Fibroblast of lung (primary cell): ENCODE results near the gene TUNAR. TPM values are rescaled to one million over a fixed set of nuclear protein-coding genes. Genes with fewer than 3 reads are reported as not detected.

ENCODE experiments used
- DNase-seq, 2 donors: peaks; one replicate each; pipeline versions ENCODE4 v3.0.0 to v3.0.0-alpha.2; 2010; ENCODE audit warnings: low read depth in 2 of 2
- H2AFZ ChIP-seq: 2 replicates; pipeline ENCODE4 v1.5.1; 2012; ENCODE audit warnings: low read length, control low read depth, inconsistent platforms
- H3K27ac ChIP-seq: 2 replicates; pipeline ENCODE4 v1.5.1; 2011; ENCODE audit warnings: low read length, control low read depth; ENCODE audit not compliant: insufficient read depth
- H3K27me3 ChIP-seq: 2 replicates; pipeline ENCODE4 v1.5.1; 2011; ENCODE audit warnings: mild to moderate bottlenecking, low read length; ENCODE audit not compliant: control insufficient read depth, insufficient read depth
- H3K36me3 ChIP-seq: 2 replicates; pipeline ENCODE4 v1.5.1; 2011; ENCODE audit warnings: low read length; ENCODE audit not compliant: control insufficient read depth, insufficient read depth
- H3K4me1 ChIP-seq: 2 replicates; pipeline ENCODE4 v1.5.1; 2011; ENCODE audit warnings: low read length; ENCODE audit not compliant: control insufficient read depth, insufficient read depth; ENCODE audit errors: extremely low read depth
- H3K4me2 ChIP-seq: 2 replicates; pipeline ENCODE4 v1.5.1; 2011; ENCODE audit warnings: low read length, control low read depth; ENCODE audit not compliant: insufficient read depth; ENCODE audit errors: extremely low read depth
- H3K4me3 ChIP-seq, 4 experiments: fragments of 200-600 bp in 1 of 4; sonication (generic) in 1 of 4; replicated peaks in 1 of 4; 2 replicates each; pipeline ENCODE4 v1.5.1; 2011 to 2016; ENCODE audit warnings: low read length in 4 of 4, low read depth in 3 of 4, mild to moderate bottlenecking in 3 of 4, control low read depth in 2 of 4, inconsistent platforms in 1 of 4, mixed read lengths in 1 of 4; ENCODE audit not compliant: insufficient read depth in 1 of 4; ENCODE audit errors: control extremely low read depth in 1 of 4
- H3K79me2 ChIP-seq: 2 replicates; pipeline ENCODE4 v1.5.1; 2012; ENCODE audit warnings: mild to moderate bottlenecking, low read length, inconsistent platforms; ENCODE audit not compliant: control insufficient read depth, insufficient read depth
- H3K9ac ChIP-seq: 2 replicates; pipeline ENCODE4 v1.5.1; 2011; ENCODE audit warnings: mild to moderate bottlenecking, low read length, control low read depth; ENCODE audit not compliant: insufficient read depth
- H3K9me3 ChIP-seq: 2 replicates; pipeline ENCODE4 v1.5.1; 2012; ENCODE audit warnings: low read depth, low read length; ENCODE audit not compliant: control insufficient read depth, insufficient read depth
- H4K20me1 ChIP-seq: 2 replicates; pipeline ENCODE4 v1.5.1; 2011; ENCODE audit warnings: low read length; ENCODE audit not compliant: control insufficient read depth, insufficient read depth; ENCODE audit errors: extremely low read depth
- CTCF ChIP-seq, 2 donors: IDR thresholded peaks in 1 of 2; conservative IDR thresholded peaks in 1 of 2; 1 replicate in 1 of 2; 2 replicates in 1 of 2; pipeline ENCODE4 v1.5.1; 2011 to 2012; ENCODE audit warnings: low read length in 2 of 2, control low read depth in 1 of 2, inconsistent platforms in 1 of 2, low read depth in 1 of 2, mild to moderate bottlenecking in 1 of 2
- EZH2 ChIP-seq: IDR thresholded peaks from 2 replicates; pipeline ENCODE4 v1.5.1; 2012; ENCODE audit warnings: low read length, control low read depth, mild to moderate bottlenecking; ENCODE audit errors: missing control alignments
- polyA plus RNA-seq, 2 donors: library from polyadenylated mRNA; depleted of rRNA in 1 of 2; stranded (reverse) in 1 of 2; unstranded in 1 of 2; fragments of >200 nt; gene quantifications; 2 replicates each; pipeline ENCODE4 v1.2.1, GENCODE V29; 2011 to 2012; ENCODE audit warnings: missing spikeins in 1 of 2
- total RNA-seq: library from RNA; depleted of rRNA; stranded (reverse); fragments of >200 nt; gene quantifications from 2 replicates; pipeline ENCODE4 v1.2.1, GENCODE V29; 2014

TUNAR gene
- total and polyA plus RNA-seq, 2 donors (not counting 1 experiment from before 2014, with no cell fraction given) = not detected

- TF ChIP-seq EZH2 = no peak
- TF ChIP-seq CTCF (conservative IDR thresholded peaks at IDR 0.05 in 1 of 2, IDR thresholded peaks at IDR 0.05 in 1 of 2; ENCODE audit: low read depth in 1 of 2, low read length in 2 of 2) = no peak
- no peaks in the 10 kb centered on the region for H3K36me3 ChIP-seq
- H3K4me2 ChIP-seq = no peak overlapping the region
- no peaks in the 10 kb centered on the region for H3K9me3 ChIP-seq
- no peak overlapping the region for H3K9ac ChIP-seq
- no peaks in the 10 kb centered on the region for H4K20me1 ChIP-seq
- H3K4me3 ChIP-seq = no peak overlapping the region
- H3K4me1 ChIP-seq = no peaks in the 10 kb centered on the region
- no peak overlapping the region for H2AFZ ChIP-seq
- no peak overlapping the region for H3K27ac ChIP-seq
- peak in 1 of 2 donors; percentile 16 for DNase-seq
- no peaks in the 10 kb centered on the region for H3K79me2 ChIP-seq
- no peaks in the 10 kb centered on the region for H3K27me3 ChIP-seq
Measured at GRCh38 chr14:95862243-95862642, 14.4 kb upstream of the TUNAR start.

- Histone ChIP-seq H3K9ac (no peak overlapping the region), H3K4me1 (no peaks in the 10 kb centered on the region), H3K79me2 (no peaks in the 10 kb centered on the region), H3K9me3 (no peaks in the 10 kb centered on the region), H4K20me1 (no peaks in the 10 kb centered on the region), H3K4me2 (no peak overlapping the region), H2AFZ (no peak overlapping the region), H3K27me3 (no peaks in the 10 kb centered on the region), H3K36me3 (no peaks in the 10 kb centered on the region), H3K4me3 (no peak overlapping the region), H3K27ac (no peak overlapping the region)
- TF ChIP-seq EZH2 = no peak
- TF ChIP-seq CTCF (conservative IDR thresholded peaks at IDR 0.05 in 1 of 2, IDR thresholded peaks at IDR 0.05 in 1 of 2; ENCODE audit: low read depth in 1 of 2, low read length in 2 of 2) = no peak
- no peak for DNase-seq
Measured at GRCh38 chr14:95863295-95863694, 13.3 kb upstream of the TUNAR start.

- H3K79me2 ChIP-seq = no peaks in the 10 kb centered on the region
- no peak overlapping the region for H3K9ac ChIP-seq
- TF ChIP-seq EZH2 (no peak), CTCF (conservative IDR thresholded peaks at IDR 0.05 in 1 of 2, IDR thresholded peaks at IDR 0.05 in 1 of 2; ENCODE audit: low read depth in 1 of 2, low read length in 2 of 2) (no peak)
- no peaks in the 10 kb centered on the region for H4K20me1 ChIP-seq
- no peak for DNase-seq
- H3K27ac ChIP-seq = no peak overlapping the region
- H2AFZ ChIP-seq = no peak overlapping the region
- H3K4me3 ChIP-seq = no peak overlapping the region
- no peaks in the 10 kb centered on the region for H3K36me3 ChIP-seq
- no peaks in the 10 kb centered on the region for H3K27me3 ChIP-seq
- no peaks in the 10 kb centered on the region for H3K9me3 ChIP-seq
- no peak overlapping the region for H3K4me2 ChIP-seq
- no peaks in the 10 kb centered on the region for H3K4me1 ChIP-seq
Measured at GRCh38 chr14:95869776-95870175, 6.9 kb upstream of the TUNAR start.
